Endometrial microvascular endothelial cells (primary cell): Measurements from ENCODE around the gene AKAP1. TPM values are rescaled to one million over a fixed set of nuclear protein-coding genes. Genes with fewer than 3 reads are reported as not detected.

Experiments used
- in situ Hi-C: cut with HindIII; loops from 2 replicates; pipeline ENCODE4 v1.10.0; 2017; ENCODE audit warnings: low sequenced_read_pairs, low pct_unique_long_range_greater_than_20kb; ENCODE audit errors: inconsistent ontology term
- total RNA-seq: library from RNA; depleted of rRNA; stranded (reverse); fragments of >200 nt; gene quantifications from one replicate; pipeline ENCODE4 v1.2.3, GENCODE V29; 2015; ENCODE audit errors: inconsistent ontology term

AKAP1 gene
- total RNA-seq: 25.3 TPM

- in situ Hi-C loops: no loop called here
These were observed at the start of gene AKAP1 for GRCh38 chr17:57084802-57085447. AKAP1 (plus strand) TSS chr17:57085246; CDS start chr17:57105465, 20,219 bp downstream.

- in situ Hi-C loops: no loop called here
These were observed 49.0 kb upstream of the AKAP1 start for GRCh38 chr17:57035971-57036481.

- in situ Hi-C loops: no loop called here
These were observed 47.6 kb upstream of the AKAP1 start for GRCh38 chr17:57037411-57037810.

GRCh38 chr17:57038486-57038885 is 46.6 kb upstream of the AKAP1 start:
- in situ Hi-C loops: no loop called here

- in situ Hi-C loops: no loop called here
These were observed 44.5 kb upstream of the AKAP1 start for GRCh38 chr17:57040571-57040970.

- in situ Hi-C loops: no loop called here
These were observed 41.8 kb upstream of the AKAP1 start for GRCh38 chr17:57043276-57043675.

- in situ Hi-C loops: no loop called here
These were observed 39.8 kb upstream of the AKAP1 start for GRCh38 chr17:57044976-57045867.

GRCh38 chr17:57045868-57046704 is 39.0 kb upstream of the AKAP1 start:
- in situ Hi-C loops: no loop called here

- in situ Hi-C loops: no loop called here
These were observed 38.3 kb upstream of the AKAP1 start for GRCh38 chr17:57046749-57047148.

- in situ Hi-C loops: no loop called here
These were observed 37.0 kb upstream of the AKAP1 start for GRCh38 chr17:57048096-57048495.

- in situ Hi-C loops: no loop called here
These were observed 34.7 kb upstream of the AKAP1 start for GRCh38 chr17:57050306-57050705.

- in situ Hi-C loops: no loop called here
These were observed 33.1 kb upstream of the AKAP1 start for GRCh38 chr17:57051886-57052361.

- in situ Hi-C loops: no loop called here
These were observed 22.2 kb upstream of the AKAP1 start for GRCh38 chr17:57062865-57063264.

GRCh38 chr17:57067162-57067561 is 17.9 kb upstream of the AKAP1 start:
- in situ Hi-C loops: no loop called here

GRCh38 chr17:57067781-57068180 is 17.3 kb upstream of the AKAP1 start:
- in situ Hi-C loops: no loop called here

GRCh38 chr17:57068222-57068658 is 16.8 kb upstream of the AKAP1 start:
- in situ Hi-C loops: no loop called here

- in situ Hi-C loops: no loop called here
These were observed 16.3 kb upstream of the AKAP1 start for GRCh38 chr17:57068707-57069106.

- in situ Hi-C loops: no loop called here
These were observed 12.8 kb upstream of the AKAP1 start for GRCh38 chr17:57071991-57072944.
